Measurements from ENCODE around the gene MAN1A1. TPM values are rescaled to one million over a fixed set of nuclear protein-coding genes. Genes with fewer than 3 reads are reported as not detected.

The MAN1A1 gene
- total RNA-seq, 1 experiment from 2014 or later, result 6.8 TPM

- TF ChIP-seq NR1H2 (CRISPR knock-in tag; IDR thresholded peaks at IDR 0.05) (no peak), FOXP1 (CRISPR knock-in tag; IDR thresholded peaks at IDR 0.05; ENCODE audit: borderline replicate concordance) (no peak)
Measured at GRCh38 chr6:119346450-119346849, 3.1 kb downstream of the MAN1A1 start (continued).

GRCh38 chr6:119345114-119345513 lies 4.4 kb downstream of the MAN1A1 start:
- no peak for TF ChIP-seq CTCF (IDR thresholded peaks at IDR 0.05)
- TF ChIP-seq ZNF263 (CRISPR knock-in tag; IDR thresholded peaks at IDR 0.05; ENCODE audit: low read depth), result no peak
- no peak for TF ChIP-seq ZNF416 (CRISPR knock-in tag; IDR thresholded peaks at IDR 0.05)
- no peak for TF ChIP-seq NFYB (CRISPR knock-in tag; conservative IDR thresholded peaks at IDR 0.05; ENCODE audit: low read depth)
- TF ChIP-seq CREB1 (CRISPR knock-in tag; IDR thresholded peaks at IDR 0.05), result no peak
- no peak for TF ChIP-seq ZNF219 (CRISPR knock-in tag; IDR thresholded peaks at IDR 0.05; ENCODE audit: borderline replicate concordance)
- no peak for TF ChIP-seq ARID4B (CRISPR knock-in tag; IDR thresholded peaks at IDR 0.05; ENCODE audit: borderline replicate concordance)
- TF ChIP-seq ESRRA (CRISPR knock-in tag; IDR thresholded peaks at IDR 0.05; ENCODE audit: borderline replicate concordance), result no peak
- TF ChIP-seq SMAD3 (CRISPR knock-in tag; IDR thresholded peaks at IDR 0.05; ENCODE audit: borderline replicate concordance), result no peak
- no peak for TF ChIP-seq IRF1 (CRISPR knock-in tag; IDR thresholded peaks at IDR 0.05)
- TF ChIP-seq SOX15 (CRISPR knock-in tag; IDR thresholded peaks at IDR 0.05), result no peak
- no peak for TF ChIP-seq ZMAT4 (CRISPR knock-in tag; IDR thresholded peaks at IDR 0.05)
- H3K27me3 Mint-ChIP-seq (ENCODE audit: low read depth), result peaks cover 21% of the 10 kb centered on the region
- H3K4me1 Mint-ChIP-seq, result peaks cover 43% of the 10 kb centered on the region
- no peaks in the 10 kb centered on the region for H3K9me3 Mint-ChIP-seq
- CTCF ChIA-PET, result no interaction called here
- no peak overlapping the region for H3K4me3 Mint-ChIP-seq
- no peak for DNase-seq (ENCODE audit: low spot score)
- no peaks in the 10 kb centered on the region for H3K36me3 Mint-ChIP-seq
- POLR2A ChIA-PET, result no interaction called here
- H3K27ac Mint-ChIP-seq, result no peak overlapping the region
- ATAC-seq, result no peak

GRCh38 chr6:119344306-119344705 lies 5.3 kb downstream of the MAN1A1 start:
- H3K9me3 Mint-ChIP-seq, result no peaks in the 10 kb centered on the region
- H3K36me3 Mint-ChIP-seq, result no peaks in the 10 kb centered on the region
- no peak overlapping the region for H3K4me3 Mint-ChIP-seq
- CTCF ChIA-PET, result no interaction called here
- POLR2A ChIA-PET, result no interaction called here
- TF ChIP-seq MYBL2 (CRISPR knock-in tag; IDR thresholded peaks at IDR 0.05) (no peak), NFE2L1 (CRISPR knock-in tag; IDR thresholded peaks at IDR 0.05) (no peak), TCF7 (CRISPR knock-in tag; IDR thresholded peaks at IDR 0.05; ENCODE audit: low read depth) (no peak)
- peaks cover 43% of the 10 kb centered on the region for H3K4me1 Mint-ChIP-seq
- no peak for ATAC-seq
- no peak for DNase-seq (ENCODE audit: low spot score)
- peaks cover 21% of the 10 kb centered on the region for H3K27me3 Mint-ChIP-seq (ENCODE audit: low read depth)
- H3K27ac Mint-ChIP-seq, result no peak overlapping the region
